Activated CD4-positive, alpha-beta T cell treated with anti-CD3 and anti-CD28 coated beads, Interleukin-2, amount 50 U/mL, for 1 hour (primary cell): ENCODE measurements around the gene CHRM3.
"Not testable (repeated sequence)": the region's sequence is repeated elsewhere in the genome, so short reads cannot be mapped to it uniquely, and the experiment has no call there.

ENCODE experiments used
- DNase-seq: peaks from one replicate; pipeline ENCODE4 v3.0.0-alpha.2; 2020

CHRM3 gene

DNA sequence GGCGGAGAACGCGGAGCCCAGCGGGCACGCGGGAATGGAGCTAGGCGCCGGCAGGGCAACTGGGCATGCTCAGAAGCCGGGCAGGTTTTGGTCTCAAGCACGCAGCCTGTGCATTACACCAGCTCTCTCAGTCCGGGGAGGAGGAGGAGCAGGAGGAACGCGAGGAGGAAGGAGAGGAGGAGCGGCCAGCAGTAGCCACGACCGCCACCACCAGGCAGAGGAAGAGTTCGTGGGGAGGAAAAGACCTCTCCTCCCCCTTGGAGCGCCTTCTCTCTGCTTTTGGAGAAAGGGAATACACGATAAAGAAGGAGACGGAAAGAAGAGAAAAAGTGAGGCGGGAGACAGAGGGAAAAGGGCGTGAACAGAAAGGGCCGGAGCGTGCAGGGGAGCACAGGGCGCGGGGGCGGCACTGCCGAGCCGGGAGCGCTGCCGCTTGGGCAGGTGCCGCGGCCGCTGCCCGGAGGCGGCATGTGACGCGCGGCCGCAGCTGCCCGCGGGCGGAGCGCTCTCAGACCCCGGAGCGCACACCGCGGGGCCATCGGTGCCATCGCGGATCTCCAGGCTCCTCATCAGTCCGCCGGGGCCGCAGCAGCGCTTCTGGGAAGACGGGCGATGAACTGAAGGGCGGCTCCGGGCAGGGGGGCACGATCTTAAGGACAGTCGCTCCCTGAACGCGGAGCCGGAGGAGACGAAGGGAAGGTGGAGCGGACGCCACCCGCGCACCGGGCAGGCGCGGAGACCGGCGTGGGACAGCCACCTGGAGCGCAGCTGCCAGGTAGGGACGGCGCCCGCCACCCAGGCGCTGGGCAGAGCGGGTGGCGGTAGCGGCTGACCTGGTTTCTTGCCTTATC lies at the start of gene CHRM3:
Gene CHRM3, plus strand, starts transcription at position 116 of the 851 bp plus-strand sequence. CDS start 520,884 bp downstream, outside the sequence.
- DNase-seq: no peak

DNA sequence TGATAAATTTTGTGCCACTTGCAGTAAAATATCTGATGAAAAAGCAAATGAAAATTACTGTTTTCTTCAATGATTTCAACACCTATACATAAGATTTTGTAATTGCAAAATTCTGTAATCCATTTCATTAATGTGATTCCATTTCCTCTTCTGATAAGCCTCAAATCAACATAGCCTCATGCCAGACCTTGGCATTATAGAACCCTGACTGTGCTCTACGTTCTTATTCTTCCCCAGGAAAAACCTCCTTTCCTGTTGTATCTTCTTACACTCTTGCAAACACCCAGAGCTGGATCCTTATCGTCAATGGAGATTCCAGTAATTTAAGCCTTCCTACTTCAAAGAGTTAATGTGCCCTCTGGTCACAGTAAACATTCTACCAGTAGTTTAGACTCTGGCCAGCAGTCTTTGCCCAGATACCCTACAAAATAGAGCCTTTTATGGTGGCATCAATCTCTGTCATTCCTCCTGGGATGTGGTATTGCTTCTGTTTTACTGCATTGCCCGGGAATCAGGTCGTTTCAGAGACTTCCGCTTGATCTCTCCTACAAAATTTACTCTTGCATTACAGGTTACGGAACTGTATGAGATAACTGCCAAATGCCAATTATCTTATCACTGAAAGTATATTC lies 48.5 kb upstream of the CHRM3 start:
- DNase-seq: no peak

DNA sequence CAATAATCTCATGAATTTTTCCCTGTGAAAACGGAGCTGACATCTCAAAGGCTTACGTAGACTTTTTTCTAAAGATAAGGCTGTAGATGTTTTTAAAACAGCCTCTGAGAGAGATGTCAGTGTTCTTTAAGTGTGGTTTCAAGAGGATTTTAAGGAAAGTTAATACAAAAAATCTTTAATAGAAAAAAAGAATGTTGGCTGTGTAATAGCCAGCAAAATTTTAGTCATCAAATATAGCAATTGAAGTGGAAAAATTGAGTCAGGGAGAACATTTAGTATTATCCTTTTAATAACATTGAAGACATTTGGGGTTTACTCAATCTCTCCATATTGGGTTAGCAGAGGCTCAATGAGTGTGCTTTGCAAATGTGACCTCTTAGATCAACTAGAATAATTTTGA lies 38.6 kb upstream of the CHRM3 start:
- no peak for DNase-seq

DNA sequence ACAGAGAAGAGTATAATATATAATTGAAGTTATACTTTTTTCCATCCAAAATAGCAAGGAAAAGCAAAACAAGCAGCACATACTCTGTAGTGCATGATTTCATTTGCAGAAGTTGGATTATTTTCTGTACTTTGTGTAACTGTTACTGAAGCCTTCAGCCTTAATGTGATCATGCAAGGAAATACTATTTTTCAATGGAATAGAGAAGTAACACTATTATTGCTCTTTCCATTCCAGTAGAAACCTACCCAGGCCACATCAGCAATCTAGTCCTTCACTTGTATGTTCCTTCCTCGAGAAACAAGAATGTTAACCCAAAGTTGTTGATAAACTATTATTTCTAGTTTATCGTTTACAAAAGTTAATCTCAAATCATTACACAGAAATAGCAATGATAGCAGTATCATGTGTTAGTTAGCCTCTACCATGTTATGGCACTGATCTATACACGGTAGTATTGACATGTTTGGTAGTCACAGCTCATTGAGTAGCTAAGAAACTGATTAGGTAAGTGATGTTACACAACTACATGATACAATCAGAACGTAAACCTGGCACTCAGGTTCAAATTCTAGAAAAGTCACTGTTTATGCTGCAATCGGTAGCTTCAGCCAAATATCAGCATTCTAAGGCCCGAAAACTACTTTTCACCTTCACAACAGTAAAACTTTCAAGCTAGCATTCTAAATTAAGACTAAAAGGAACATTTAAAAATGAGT lies 37.6 kb upstream of the CHRM3 start:
- DNase-seq: no peak

DNA sequence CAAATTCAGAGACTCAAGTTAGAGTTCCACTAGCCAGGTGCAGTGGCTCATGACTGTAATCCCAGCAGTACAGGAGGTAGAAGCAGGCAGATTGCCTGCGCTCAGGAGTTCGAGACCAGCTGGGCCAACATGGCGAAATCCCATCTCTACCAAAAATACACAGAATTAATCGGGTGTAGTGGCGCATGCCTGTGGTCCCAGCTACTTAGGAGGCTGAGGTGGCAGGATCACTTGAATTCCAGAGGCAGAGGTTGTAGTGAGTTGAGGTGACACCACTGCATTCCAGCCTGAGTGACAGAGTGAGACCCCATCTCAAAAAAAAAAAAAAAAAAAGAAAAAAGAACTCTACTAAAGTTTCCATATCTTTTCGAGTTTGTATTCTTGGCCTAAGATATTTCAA lies 36.7 kb upstream of the CHRM3 start:
- DNase-seq: no peak

DNA sequence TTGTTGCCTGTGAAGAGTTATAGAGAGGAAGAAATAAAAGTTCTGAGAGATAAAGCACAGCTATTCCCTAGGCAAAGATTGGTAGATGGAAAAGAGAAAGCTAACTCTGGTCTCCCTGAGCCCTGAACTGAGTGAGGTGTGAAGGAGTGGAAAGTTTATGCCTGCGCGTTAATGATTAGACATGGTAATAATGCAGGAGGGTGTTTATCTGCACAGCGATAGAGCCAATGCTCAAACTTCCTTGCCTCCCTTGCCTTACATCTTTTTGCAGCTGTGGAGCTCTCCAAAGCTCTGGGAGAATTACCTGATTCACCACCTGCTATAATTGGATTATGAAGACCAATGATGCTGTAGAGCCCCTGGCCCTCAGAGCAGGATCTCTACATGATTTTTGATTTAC lies 32.8 kb upstream of the CHRM3 start:
- no peak for DNase-seq

DNA sequence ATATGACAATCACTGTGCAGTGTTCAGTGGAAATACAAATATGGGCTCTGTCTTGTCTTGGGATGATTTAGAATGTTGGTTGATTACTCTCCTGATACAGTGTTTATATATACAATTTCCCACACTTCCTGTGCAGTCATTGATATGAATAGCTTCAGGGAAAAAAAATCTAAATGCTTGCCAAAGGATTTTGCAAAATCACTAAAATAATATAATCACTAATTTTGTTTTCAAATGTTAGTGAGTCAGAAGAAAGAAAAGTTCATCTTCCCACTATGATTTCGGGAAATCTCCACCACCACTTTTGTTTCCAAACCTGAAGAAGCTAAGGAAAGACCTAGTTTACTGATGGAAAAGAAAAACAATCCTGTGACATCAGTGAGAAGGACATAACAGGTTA lies 32.1 kb upstream of the CHRM3 start:
- DNase-seq: no peak

DNA sequence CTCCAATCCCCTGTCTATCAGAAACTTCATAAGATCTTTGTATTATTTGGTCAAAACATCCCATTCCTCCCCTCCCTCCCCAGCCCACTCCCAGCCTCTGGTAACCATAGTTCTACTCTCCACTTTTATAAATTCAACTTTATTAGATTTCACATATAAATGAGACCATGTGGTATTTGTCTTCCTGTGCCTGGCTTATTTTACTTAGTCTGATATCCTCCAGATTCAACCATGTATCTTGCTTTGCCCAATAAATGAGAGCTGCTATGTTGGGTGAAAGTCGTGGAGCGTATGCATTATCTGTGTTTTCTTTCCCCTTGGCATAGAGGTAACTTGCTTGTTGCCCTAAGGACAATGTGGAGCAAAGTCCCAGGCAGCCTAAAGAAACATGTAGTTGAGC lies 28.5 kb upstream of the CHRM3 start:
- DNase-seq: no peak

DNA sequence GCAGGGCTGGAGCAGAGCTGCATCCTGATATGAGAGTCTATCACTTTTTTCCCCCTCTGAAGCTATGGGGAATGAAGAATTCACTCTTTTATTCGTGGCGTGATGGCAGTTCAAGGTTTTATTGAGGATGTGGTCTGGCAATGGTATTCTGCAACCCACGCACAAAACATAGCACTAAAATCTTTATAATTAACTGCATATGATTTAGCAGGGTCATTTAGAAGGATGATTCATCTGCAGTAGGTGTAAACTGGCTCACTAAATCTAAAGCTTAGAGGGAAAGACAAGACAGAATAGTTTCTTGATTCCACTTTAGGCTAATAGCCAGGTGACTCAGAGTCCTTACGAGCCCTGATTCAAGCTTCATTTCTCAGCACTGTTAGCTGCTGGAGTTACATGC lies 25.0 kb upstream of the CHRM3 start:
- no peak for DNase-seq

DNA sequence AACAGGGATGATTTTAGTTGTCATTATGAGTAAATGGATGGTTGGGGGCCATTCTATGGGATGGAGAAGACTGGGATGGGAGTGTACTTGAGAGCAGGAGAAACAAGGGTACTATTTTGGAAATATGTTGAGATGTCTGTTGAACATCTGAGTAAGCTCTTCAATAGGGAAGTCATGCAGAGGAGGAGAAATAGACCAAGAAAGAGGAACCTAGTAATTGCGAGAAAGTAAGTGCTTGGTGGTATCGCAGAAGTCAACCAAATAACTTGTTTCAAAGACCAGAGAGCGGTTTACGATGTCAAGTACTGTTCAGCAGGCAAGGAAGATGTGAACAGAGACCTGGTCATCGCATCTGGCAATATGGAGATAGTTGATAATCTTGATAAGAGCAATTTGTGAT lies 22.4 kb upstream of the CHRM3 start:
- DNase-seq: no peak

DNA sequence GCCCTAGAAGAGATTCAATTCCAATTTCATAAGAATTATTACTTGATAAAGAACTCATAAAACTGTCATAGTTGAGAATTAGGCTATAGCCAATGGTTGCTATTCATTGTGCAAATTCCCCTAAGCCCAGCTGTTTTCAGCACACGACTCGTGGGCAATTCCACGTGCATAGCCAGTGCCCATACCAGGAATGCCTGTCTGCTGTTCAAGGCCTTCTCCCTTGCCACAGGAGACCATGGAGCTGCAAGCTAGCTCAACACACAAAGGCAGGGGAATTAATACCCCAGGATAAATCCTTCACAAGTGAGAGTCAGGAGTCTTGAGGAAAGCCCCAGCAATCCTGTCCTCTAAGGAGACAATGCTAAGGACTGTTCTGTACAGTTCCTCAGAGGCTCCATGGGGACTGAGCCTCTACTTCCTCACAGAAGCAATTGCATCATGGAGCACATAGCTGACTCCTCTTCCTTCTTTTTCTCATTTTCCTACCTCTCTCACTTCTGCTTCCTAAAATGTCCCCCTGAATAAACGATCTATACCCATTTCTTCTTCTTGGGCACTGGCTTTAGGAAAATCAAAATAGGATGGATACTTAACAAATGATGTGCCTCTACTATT lies 19.1 kb upstream of the CHRM3 start:
- no peak for DNase-seq

DNA sequence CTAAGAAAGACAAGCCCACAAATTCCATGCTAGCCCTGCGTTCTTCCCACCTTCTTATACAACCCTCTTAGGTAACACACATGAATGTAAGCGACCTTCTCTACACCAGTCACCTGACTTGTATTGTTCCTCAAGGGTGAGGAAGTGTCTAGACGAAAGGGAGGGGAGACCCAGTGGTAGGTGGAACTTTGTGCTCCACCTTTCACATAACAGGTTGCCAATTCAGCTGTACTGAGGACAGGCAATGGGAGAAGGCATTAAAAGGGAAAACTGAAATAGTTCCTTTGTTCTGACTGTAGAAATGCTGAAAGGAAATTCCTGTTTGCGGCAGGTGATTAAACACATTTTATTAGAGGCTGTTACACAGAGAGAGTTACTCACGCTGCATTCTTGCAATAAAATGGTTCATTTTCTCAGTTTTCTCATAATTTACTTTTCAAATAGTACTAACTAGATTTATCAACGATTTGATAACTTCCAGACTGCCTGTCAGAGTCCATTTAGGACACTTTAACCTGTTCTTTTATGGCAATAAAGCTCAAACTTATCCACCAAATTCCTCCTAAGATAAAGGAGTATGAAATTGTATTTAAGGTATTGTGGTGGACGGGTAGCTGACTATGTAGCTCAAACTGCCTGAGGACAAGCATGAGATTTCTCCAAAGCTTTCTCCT lies 17.8 kb upstream of the CHRM3 start:
- no peak for DNase-seq

DNA sequence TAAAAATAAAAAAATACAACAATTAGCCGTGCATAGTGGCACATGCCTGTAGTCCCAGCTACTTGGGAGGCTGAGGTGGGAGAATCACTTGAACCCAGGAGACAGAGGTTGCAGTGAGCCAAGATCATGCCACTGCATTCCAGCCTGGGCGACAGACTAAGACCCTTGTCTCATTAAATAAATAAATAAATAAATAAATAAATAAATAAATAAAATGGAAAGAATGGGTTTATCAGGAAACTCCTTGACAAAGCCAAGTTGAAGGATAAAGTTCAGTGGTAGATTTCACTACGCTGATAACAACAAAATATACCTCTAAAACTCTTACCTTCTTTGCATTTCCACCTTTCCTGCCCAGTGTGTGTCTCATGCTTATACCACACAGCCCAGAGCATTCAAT lies 15.5 kb upstream of the CHRM3 start:
- DNase-seq: not testable (repeated sequence)

DNA sequence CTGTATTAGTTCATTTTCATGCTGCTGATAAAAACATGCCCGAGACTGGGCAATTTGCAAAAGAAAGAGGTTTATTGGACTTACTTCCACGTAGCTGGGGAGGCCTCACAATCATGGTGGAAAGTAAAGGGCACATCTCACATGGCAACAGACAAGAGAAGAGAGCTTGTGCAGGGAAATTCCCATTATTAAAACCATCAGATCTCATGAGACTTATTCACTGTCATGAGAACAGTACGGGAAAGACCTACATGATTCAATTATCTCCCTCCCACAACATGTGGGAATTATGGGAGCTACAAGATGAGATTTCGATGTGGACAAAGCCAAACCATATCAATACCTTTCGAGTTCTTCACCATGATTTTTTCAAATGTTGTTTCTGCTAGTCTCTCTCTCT lies 3.7 kb upstream of the CHRM3 start:
- no peak for DNase-seq

DNA sequence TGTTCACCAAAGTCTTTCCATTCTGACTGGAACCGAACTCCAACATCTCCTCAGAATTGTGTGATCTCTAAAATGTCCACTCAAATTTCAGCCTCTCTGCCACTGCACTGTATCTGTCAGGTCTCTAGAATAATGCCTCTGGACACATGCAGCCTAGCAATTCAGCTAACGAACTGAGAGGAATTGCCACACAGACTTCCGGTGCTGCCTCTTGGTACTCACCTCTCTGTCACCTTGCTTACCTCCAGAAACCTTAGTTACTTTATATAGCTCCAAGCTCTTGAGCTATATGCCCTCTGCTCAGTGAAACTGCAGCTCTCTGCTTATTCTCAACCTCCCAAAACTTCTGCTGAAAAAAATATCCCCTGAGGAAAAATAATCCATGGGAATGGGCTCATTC lies 2.7 kb upstream of the CHRM3 start:
- DNase-seq: no peak

DNA sequence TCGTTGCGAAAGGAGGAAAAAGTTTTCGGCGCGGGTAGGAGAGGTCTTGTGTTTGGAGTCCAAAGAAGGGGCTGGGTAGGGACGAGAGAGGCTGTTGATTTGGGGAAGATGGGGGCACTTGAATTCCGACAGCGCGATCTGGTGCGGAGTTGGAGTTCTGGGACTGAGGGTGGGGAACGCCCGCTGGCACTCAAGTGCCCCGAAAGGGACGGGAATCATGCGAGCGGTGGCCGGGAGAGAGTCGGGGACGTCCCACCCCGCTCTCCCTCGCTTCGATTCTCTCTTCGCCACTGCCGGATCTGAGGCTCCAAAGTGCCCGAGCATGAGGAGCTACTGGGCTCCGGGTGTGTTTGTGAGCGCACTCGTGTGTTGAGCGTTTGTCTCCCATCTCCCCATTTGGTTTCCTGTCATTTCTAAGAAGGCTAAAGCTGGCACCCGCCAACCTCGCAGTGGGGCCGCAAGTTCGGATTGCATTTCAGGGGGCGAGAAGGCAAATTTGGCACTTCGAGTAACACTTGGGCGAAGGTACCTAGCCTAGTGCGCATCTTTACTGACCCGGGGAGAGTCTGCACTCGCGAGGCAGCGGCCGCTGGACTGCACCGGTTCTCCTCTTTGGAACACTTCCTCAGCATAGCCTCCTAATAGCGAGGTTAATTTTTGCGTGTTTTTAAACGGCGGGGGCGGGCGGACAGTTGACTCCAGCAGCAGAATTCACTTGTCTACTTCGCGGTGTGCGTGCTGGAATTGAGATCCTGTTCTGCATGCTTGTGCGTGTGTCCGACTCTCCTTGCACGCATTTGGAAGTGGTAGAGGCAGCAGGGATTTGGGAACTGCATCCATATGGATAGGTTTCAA lies 1.2 kb downstream of the CHRM3 start:
- no peak for DNase-seq

DNA sequence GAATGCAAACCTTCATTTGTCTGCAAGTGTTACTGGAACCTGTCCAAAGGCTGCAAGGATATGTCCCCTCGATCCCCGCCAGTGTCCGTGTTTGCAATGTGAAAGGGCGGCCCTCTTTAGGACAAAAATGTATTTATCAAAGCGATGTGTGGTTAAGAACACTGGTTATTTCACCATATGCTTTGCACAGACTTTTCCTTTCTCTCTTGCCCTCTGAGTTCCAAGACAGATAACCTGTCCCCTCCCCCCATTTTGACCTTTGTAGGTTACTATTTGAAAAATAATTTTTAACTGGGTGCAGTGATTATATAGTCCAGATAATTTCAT lies 1.8 kb downstream of the CHRM3 start:
- DNase-seq: no peak

DNA sequence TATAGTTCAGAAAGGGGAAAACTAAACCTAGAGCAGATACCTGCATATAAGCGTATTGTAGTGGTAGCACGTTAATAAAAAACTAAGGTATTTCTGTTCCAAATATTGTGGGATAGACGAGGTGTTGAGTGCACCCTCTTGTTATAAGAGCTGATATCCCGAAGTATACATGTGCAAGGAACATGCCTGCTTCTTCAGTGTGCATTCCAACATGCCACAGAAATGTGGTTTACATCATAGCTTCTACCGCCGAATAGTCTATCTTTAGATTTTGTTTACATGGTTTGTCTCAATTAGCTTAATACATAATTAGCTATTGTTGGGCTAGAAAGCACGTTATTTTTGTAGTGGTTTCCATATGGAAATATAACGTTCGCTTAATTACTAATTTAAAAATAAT lies 2.2 kb downstream of the CHRM3 start:
- DNase-seq: no peak

DNA sequence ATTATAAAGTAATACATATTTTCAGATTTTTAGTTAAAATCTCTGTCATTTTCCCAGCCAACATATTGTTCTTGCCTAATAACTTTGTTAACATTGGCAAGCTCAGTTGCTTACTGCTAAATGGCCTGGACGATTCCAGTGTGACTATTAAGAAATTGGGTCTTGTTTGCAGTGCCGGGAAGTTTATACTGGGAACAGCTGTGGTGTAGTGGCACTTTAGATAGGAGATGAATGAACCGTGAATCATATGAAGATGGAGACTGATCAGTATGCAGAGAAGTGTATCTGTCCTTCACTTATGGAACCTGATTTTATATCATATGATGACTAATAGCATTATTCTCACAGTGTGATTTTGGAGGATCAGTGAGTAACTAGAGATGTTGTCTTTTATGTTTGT lies 3.3 kb downstream of the CHRM3 start:
- DNase-seq: no peak

DNA sequence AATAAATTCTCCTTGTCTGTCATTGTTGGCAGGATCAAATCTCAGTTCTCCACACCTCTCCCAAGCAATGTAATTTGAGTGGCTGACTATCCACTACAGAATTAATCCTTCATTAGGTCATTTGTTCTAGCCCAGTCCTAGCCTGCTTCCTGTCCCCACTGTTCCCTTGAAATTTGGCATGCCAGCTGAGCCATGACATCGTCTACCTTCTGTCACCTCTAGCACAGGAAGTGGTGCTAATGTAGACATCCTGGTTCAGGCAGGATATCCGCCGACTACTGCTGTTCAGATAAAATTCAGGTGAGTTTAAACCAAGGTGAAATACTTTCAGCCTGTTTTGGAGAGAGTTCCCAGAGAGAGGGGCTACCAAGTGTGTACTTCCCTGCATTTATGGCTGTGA lies 5.9 kb downstream of the CHRM3 start:
- DNase-seq: no peak

DNA sequence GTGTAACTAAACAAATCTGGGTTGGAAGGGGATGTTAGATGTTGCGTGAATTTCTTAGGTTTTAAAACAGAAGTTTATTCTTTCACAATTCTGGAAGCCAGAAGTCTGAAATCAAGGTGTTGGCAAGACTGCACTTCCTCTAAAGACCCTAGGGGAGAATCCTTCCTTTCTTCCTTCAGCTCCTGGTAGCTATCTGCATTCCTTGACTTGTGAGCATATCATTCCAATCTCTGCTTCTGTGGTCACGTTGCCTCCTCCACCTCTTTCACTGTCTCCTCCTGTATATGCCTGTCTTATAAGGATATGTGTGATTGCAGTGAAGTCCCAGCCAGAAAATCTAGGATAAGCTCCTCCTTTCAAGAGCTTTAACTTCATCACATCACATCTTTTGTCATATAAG lies 7.7 kb downstream of the CHRM3 start:
- no peak for DNase-seq

DNA sequence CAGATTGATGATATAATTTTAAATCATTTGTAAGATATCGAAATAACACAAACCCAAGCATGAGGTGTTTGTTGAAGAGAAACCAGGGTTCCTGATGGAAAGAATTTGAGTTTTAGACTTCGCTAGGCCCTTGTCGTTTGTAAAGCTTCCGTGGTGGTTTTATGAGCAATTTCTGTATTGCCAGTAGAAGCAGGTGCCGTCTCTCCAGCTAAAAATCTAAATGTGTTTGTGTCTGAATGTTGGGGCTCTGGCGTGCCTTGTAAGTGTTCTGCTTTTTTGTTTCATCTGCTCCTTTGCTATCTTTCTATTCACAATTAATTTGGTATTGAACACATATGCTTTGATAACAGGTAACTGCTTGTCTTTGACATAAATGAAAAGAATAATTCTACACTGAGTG lies 27.5 kb downstream of the CHRM3 start:
- no peak for DNase-seq
